Measurements from ENCODE around the gene IGFBP3.

Gene IGFBP3

GRCh38 chr7:45890902-45891461 is 30.1 kb downstream of the IGFBP3 start:
- peak; percentile 43 for DNase-seq

GRCh38 chr7:45890125-45890901 is 30.8 kb downstream of the IGFBP3 start:
- DNase-seq: no peak

- DNase-seq: peak; percentile 38
Observed at GRCh38 chr7:45889367-45890067, 31.6 kb downstream of the IGFBP3 start.

DNA sequence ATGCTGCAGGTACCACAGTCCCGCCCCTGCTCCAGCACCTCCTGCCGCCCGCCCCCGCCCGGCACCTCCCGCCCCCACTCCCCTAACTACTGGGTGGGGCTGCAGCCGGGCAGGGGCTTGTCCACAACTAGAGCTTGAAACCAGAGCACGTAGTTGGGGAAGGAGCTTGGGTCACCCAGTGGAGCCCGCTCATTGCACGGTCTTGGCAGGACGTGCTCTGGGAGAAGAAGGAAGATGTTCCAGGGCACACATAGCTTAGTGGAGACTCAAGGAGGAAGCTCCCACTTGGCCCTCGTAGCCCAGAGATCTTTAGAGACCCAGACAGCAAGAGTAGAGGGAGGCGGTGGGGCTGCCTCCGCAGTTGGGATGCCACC is 32.1 kb downstream of the IGFBP3 start:
- no peak for DNase-seq

GRCh38 chr7:45888185-45888992 is 32.7 kb downstream of the IGFBP3 start, which contains the start of gene IGFBP1:
Gene IGFBP1, plus strand, starts transcription at chr7:45888488. Its CDS starts 165 bp downstream, at chr7:45888653.
- peak; percentile 67 for DNase-seq

GRCh38 chr7:45886931-45887667 is 34.0 kb downstream of the IGFBP3 start:
- DNase-seq: no peak

- DNase-seq: peak; percentile 6
Observed at GRCh38 chr7:45885264-45885882, 35.7 kb downstream of the IGFBP3 start.

- no peak for DNase-seq
Observed at GRCh38 chr7:45884136-45884535, 36.9 kb downstream of the IGFBP3 start.

- peak; percentile 76 for DNase-seq
Observed at GRCh38 chr7:45882465-45882810, 38.6 kb downstream of the IGFBP3 start.

GRCh38 chr7:45881759-45882464 is 39.2 kb downstream of the IGFBP3 start:
- DNase-seq: no peak

DNA sequence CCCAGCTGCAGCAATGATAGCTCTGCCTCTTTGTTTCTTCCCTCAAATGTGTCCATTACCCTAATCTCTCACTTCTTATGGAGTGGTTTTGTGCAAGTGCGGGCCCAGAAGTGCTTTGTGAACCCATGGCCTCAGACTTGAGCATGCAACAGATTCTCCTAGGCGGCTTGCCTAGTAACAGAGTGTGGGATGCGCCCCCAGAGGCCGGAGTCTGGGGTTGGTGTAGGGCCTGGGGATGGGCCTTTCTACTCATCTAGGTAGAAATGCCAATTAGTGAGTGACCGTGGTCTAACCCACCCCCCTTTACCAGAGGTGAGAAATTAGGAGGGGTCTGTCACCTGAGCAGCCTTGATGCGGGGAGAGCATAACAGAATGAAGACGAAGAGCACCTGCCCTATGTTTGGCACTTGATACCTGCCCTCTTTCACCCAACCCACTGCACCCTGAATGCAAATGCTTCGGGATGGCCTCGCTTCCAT is 39.8 kb downstream of the IGFBP3 start:
- DNase-seq: no peak

GRCh38 chr7:45880433-45880860 is 40.6 kb downstream of the IGFBP3 start:
- DNase-seq: no peak

GRCh38 chr7:45878457-45879144 is 42.5 kb downstream of the IGFBP3 start:
- no peak for DNase-seq

DNA sequence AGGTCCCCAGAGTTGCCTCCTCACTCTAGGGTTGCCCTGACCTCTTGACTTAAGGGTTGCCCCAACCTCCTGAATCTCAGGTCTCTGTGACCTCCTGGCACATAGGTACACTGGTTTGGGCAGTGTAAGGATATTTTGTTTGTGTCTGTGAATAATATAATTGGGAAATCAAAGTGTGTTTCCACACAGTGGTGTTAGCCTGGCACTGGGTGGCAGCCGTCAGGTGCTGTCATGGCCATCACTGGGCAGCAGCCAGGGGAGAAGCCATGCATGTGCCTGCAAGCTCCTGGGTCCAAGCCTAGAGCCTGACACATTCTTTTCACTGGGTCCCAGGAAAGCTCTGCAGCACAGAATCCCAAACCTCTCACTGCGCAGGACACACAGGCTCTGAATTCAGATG is 44.6 kb downstream of the IGFBP3 start:
- DNase-seq: no peak

- DNase-seq: no peak
Observed at GRCh38 chr7:45874408-45875131, 46.5 kb downstream of the IGFBP3 start.

DNA sequence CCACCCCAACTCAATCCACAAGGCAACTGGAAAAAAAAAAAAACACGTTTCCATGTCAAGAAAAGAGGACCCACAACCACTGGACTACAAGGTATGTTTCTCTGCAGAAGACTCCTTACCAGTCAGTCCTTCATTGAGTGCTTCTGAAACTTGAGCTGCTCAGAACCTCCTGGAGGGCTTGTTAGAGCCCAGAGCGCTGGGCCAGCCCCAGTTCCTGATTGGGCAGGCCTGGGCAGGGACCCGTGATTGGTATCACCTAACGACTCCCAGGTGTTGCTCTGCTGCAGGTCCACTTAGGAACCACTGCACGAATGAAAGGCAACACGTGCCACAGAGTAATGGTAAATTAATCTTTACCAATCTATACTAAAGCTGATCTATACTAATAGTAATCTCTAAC is 47.7 kb downstream of the IGFBP3 start:
- DNase-seq: peak; percentile 18

DNA sequence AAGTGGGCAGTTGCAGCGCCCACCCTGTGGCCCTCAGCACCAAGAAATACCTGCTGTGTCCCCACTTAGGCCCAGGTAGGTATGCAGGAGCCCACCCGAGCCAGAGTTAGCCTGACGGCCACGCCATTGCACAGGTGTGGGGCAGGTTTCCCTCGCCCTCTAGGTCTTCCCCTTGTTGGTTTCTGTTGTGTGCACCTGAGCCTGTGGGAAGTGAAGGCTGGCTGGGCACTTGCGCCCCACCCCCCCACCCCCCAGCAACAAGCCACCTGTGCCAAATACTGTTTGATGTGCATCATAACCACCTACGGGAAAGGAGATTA is 48.1 kb downstream of the IGFBP3 start, which contains the start of gene CCDC201:
Gene CCDC201, minus strand, starts transcription at position 48 of the 320 bp plus-strand sequence. CDS start 75 bp downstream, outside the sequence.
- no peak for DNase-seq

DNA sequence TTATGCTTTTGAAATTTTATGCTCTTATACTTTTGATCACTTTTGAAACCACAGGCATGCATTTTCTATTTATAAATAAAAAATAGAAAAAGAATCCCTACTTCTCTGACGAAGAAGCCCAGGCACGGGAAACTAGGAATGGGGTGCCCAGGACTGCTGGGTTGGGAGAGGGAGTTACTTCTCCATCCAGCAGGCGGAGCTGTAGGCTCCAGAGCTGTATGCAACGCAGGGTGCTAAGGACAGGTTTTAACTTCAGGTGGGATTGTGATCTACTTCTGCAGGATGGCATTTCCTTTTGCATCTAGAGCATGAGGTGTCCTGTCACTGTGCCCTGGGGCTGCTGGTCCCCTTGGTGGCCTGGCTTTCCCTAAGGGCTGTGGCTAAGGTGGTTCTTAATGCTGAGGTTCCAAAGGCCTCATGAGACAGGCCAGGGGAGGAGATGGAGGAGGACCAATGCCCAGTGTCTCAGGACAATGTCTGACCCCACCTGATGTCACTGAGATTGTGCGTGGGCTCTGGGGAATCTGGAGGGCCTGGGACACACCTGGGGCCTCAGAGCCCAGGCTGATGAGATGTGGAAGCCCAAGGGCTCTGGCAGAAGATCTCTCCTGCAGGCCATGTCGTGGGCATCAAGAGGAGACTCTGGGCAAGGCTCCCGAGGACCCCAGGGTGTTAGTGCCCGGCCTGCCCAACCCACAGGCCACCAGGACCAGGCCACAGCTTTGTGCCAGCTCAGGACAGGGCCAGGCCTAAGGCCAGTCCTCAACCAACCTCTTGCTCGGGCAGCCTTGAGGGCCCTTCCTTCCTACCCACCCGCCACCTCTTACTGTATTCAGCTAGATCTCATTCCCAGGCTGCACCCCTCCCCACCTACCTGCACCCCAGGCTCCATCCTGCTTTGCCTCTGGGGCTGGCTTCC is 48.7 kb downstream of the IGFBP3 start:
- DNase-seq: peak; percentile 24

GRCh38 chr7:45869426-45869825 is 51.6 kb downstream of the IGFBP3 start:
- no peak for DNase-seq

All from NCI-H146 (cell line).